Stomach (tissue), 9 donors: ENCODE measurements around the gene PRPS1. TPM values are rescaled to one million over a fixed set of nuclear protein-coding genes. Genes with fewer than 3 reads are reported as not detected.

ENCODE experiments used
- DNase-seq, 2 donors: peaks; one replicate each; pipeline versions ENCODE4 v3.0.0 to v3.0.0-alpha.2; 2013 to 2019
- H3K27ac ChIP-seq, 5 donors: fragments of 200-600 bp in 4 of 5; sonication (generic) in 4 of 5; one replicate each; pipeline ENCODE4 v1.5.1; 2013 to 2019; ENCODE audit warnings: mild to moderate bottlenecking in 1 of 5, moderate library complexity in 1 of 5
- H3K27me3 ChIP-seq, 3 donors: fragments of 200-600 bp; sonication (generic); one replicate each; pipeline ENCODE4 v1.5.1; 2017 to 2019; ENCODE audit warnings: mixed run types in 1 of 3
- H3K36me3 ChIP-seq, 4 donors: fragments of 200-600 bp; sonication (generic); 1 replicate in 3 of 4; 2 replicates in 1 of 4; pipeline ENCODE4 v1.5.1; 2016 to 2019
- H3K4me1 ChIP-seq, 4 donors: fragments of 200-600 bp; sonication (generic); one replicate each; pipeline ENCODE4 v1.5.1; 2016 to 2019
- H3K4me3 ChIP-seq, 4 donors: fragments of 200-600 bp; sonication (generic) in 3 of 4; one replicate each; pipeline ENCODE4 v1.5.1; 2016 to 2019; ENCODE audit warnings: mild to moderate bottlenecking in 1 of 4
- H3K9me3 ChIP-seq, 4 donors: fragments of 200-600 bp; sonication (generic); one replicate each; pipeline ENCODE4 v1.5.1; 2016 to 2019
- EP300 ChIP-seq: sonication (generic); formaldehyde crosslinking; IDR thresholded peaks from one replicate; pipeline ENCODE4 v1.6.1; 2017; ENCODE audit warnings: antibody characterized with exemption
- POLR2A ChIP-seq, 4 donors: fragments of 450-650 bp; IDR thresholded peaks; one replicate each; pipeline ENCODE4 v1.6.1; 2016; ENCODE audit warnings: antibody characterized with exemption in 4 of 4, control low read depth in 2 of 4, mild to moderate bottlenecking in 1 of 4, moderate library complexity in 1 of 4
- POLR2AphosphoS5 ChIP-seq, 3 donors: sonication (generic); formaldehyde crosslinking; IDR thresholded peaks; one replicate each; pipeline ENCODE4 v1.6.1; 2016; ENCODE audit warnings: antibody characterized with exemption in 3 of 3
- WGBS, 5 donors: extraction: QIAGEN DNeasy Blood & Tissue Kit in 3 of 5; methylation state at CpG; one replicate each; pipeline versions ENCODE4 v1.1.5 to v1.1.7; 2013 to 2018; 5-methylcytosine and 5-hydroxymethylcytosine counted together
- intact Hi-C: fragments of 100-400 bp; cut with DNase I; formaldehyde crosslinking; loops from one replicate; pipeline ENCODE4 v1.15.1; 2023; ENCODE audit warnings: low total_unique reads
- polyA plus RNA-seq, 3 donors: library from polyadenylated mRNA; stranded (reverse); fragments of 200-250 nt; gene quantifications; one replicate each; pipeline ENCODE4 v1.2.3, GENCODE V29; 2013
- total RNA-seq, 5 donors: library from RNA; depleted of rRNA; stranded (reverse); fragments of >200 nt; gene quantifications; one replicate each; pipeline versions ENCODE4 v1.1.0 to v1.2.3, GENCODE V29; 2014 to 2016
- TF ChIP-seq, protein P1 (sequence below), 7 experiments: fragments of 450-650 bp in 4 of 7; fragments of 200-600 bp in 3 of 7; sonication (generic) in 3 of 7; IDR thresholded peaks; one replicate each; pipeline ENCODE4 v1.5.1; 2016 to 2019; ENCODE audit warnings: antibody characterized with exemption in 7 of 7, control low read depth in 2 of 7, mild to moderate bottlenecking in 1 of 7
- donor health status: healthy with polysubstance abuse.
- donor health status: Bipolar disorder and iron deficiency.
- donor health status: healthy.

PRPS1 gene
- total and polyA plus RNA-seq, 8 donors = 1.2 to 46.4 (median 19.3) TPM

DNA sequence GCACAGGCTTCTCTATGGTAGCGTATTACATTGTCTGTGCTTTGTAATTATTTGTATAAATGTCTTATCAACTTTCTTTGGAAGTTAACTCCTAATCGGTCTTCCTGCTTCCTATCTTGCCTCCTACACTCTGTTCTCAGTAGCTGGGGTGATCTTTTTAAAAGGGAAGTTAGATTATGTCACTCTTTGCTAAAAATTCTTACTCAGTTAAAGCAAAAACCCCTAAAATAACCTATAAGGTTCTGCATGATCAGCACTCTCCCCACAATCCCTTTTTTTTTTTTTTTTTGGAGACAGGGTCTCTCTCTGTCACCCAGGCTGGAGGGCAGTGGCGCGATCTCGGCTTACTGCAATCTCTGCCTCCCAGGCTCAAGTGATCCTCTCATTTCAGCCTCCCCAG lies 2.6 kb upstream of the PRPS1 start:
- WGBS, 5 donors = 58 to 77% (median 74%) methylated on average over 5 of the region's 5 CpGs
- H3K4me3 ChIP-seq = no peak overlapping the region
- no peak for DNase-seq
- no peak for TF ChIP-seq POLR2A (IDR thresholded peaks at IDR 0.05)
- TF ChIP-seq, protein P1, sequence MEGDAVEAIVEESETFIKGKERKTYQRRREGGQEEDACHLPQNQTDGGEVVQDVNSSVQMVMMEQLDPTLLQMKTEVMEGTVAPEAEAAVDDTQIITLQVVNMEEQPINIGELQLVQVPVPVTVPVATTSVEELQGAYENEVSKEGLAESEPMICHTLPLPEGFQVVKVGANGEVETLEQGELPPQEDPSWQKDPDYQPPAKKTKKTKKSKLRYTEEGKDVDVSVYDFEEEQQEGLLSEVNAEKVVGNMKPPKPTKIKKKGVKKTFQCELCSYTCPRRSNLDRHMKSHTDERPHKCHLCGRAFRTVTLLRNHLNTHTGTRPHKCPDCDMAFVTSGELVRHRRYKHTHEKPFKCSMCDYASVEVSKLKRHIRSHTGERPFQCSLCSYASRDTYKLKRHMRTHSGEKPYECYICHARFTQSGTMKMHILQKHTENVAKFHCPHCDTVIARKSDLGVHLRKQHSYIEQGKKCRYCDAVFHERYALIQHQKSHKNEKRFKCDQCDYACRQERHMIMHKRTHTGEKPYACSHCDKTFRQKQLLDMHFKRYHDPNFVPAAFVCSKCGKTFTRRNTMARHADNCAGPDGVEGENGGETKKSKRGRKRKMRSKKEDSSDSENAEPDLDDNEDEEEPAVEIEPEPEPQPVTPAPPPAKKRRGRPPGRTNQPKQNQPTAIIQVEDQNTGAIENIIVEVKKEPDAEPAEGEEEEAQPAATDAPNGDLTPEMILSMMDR (IDR thresholded peaks at IDR 0.05) = no peak
- TF ChIP-seq POLR2AphosphoS5 (IDR thresholded peaks at IDR 0.05) = no peak
- no peak for TF ChIP-seq EP300
- intact Hi-C loops = no loop called here
- peaks cover 0 to 8% (median 3%) of the 10 kb centered on the region in 4 donors for H3K9me3 ChIP-seq
- H3K4me1 ChIP-seq = peaks cover 0 to 25% (median 6%) of the 10 kb centered on the region in 4 donors
- no peaks in the 10 kb centered on the region for H3K27me3 ChIP-seq
- H3K27ac ChIP-seq = no peak overlapping the region
- H3K36me3 ChIP-seq = no peaks in the 10 kb centered on the region

DNA sequence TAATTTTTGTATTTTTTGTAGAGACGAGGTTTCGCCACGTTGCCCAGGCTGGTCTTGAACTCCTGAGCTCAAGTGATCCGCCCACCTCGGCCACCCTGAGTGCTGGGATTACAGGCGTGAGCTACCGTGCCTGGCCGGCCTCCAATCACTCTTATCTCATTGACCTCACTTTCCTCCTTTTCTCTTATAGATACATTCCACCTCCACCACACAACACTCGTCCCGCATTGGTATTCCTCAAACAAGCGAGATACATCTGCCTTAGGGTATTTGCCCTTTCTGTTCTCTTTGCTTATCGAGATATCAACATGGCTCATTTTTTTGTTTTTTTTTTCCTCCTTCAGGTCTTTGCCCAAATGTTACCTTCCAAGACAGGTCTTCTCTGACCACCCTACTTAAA lies 1.8 kb upstream of the PRPS1 start:
- Histone ChIP-seq H3K4me1 (peaks cover 0 to 25% (median 6%) of the 10 kb centered on the region in 4 donors), H3K36me3 (no peaks in the 10 kb centered on the region), H3K4me3 (no peak overlapping the region), H3K27ac (no peak overlapping the region), H3K9me3 (peaks cover 0 to 8% (median 3%) of the 10 kb centered on the region in 4 donors), H3K27me3 (no peaks in the 10 kb centered on the region)
- WGBS, 5 donors = 74 to 79% (median 76%) methylated on average over 12 of the region's 12 CpGs
- TF ChIP-seq EP300 (no peak), POLR2AphosphoS5 (IDR thresholded peaks at IDR 0.05) (no peak), POLR2A (IDR thresholded peaks at IDR 0.05) (no peak)
- TF ChIP-seq, protein P1 (IDR thresholded peaks at IDR 0.05) = no peak
- intact Hi-C loops = no loop called here
- no peak for DNase-seq

GRCh38 chrX:107626916-107627315 lies 1.4 kb upstream of the PRPS1 start:
- DNase-seq = no peak
- WGBS, 5 donors = 27 to 61% (median 37%) methylated on average over 2 of the region's 2 CpGs
- Histone ChIP-seq H3K9me3 (peaks cover 0 to 8% (median 3%) of the 10 kb centered on the region in 4 donors), H3K27ac (no peak overlapping the region), H3K36me3 (no peaks in the 10 kb centered on the region), H3K4me3 (no peak overlapping the region), H3K4me1 (peaks cover 0 to 25% (median 6%) of the 10 kb centered on the region in 4 donors), H3K27me3 (no peaks in the 10 kb centered on the region)
- no peak for TF ChIP-seq EP300
- no peak for TF ChIP-seq POLR2AphosphoS5 (IDR thresholded peaks at IDR 0.05)
- TF ChIP-seq, protein P1 (IDR thresholded peaks at IDR 0.05) = no peak
- no peak for TF ChIP-seq POLR2A (IDR thresholded peaks at IDR 0.05)
- intact Hi-C loops = no loop called here

- H3K36me3 ChIP-seq = no peaks in the 10 kb centered on the region
- peak overlapping the region; percentile 51 to 63 (median 58) for H3K4me3 ChIP-seq
- peaks cover 0 to 25% (median 6%) of the 10 kb centered on the region in 4 donors for H3K4me1 ChIP-seq
- 0 to 43% (median 2%) methylated on average over 27 to 29 of the region's 29 CpGs for WGBS, 5 donors
- H3K27me3 ChIP-seq = no peaks in the 10 kb centered on the region
- H3K9me3 ChIP-seq = no peaks in the 10 kb centered on the region
- no peak for TF ChIP-seq EP300
- TF ChIP-seq POLR2AphosphoS5 (IDR thresholded peaks at IDR 0.05) = no peak
- TF ChIP-seq, protein P1 (IDR thresholded peaks at IDR 0.05) = no peak
- TF ChIP-seq POLR2A (IDR thresholded peaks at IDR 0.05) = no peak
- DNase-seq = peak in 1 of 2 donors; percentile 65
- intact Hi-C loops = no loop called here
- H3K27ac ChIP-seq = peak overlapping the region; percentile 56 to 87 (median 87)
Measured at GRCh38 chrX:107628662-107629539, 591 bp downstream of the PRPS1 start.
